ENCODE measurements around the gene GBE1.

Gene GBE1

DNA sequence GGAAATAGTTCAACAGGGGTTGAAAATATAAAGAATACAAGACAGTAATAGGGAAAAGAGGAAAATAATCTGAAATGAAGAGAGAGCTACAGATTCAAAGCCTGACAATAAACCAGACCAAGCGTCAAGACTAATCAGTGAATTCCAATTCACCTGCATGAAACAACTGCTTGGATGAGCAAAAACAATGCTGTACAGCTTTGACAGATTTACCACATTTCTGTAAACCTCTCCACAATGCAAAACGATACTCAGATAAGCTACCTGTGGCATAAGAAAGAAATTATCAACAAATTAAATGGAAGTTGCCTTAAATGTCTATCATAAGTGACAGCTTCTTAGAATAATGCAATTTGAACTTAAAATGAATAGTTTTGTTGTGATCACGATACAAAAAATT, 65.4 kb downstream of the GBE1 start:
- DNase-seq: no peak

DNA sequence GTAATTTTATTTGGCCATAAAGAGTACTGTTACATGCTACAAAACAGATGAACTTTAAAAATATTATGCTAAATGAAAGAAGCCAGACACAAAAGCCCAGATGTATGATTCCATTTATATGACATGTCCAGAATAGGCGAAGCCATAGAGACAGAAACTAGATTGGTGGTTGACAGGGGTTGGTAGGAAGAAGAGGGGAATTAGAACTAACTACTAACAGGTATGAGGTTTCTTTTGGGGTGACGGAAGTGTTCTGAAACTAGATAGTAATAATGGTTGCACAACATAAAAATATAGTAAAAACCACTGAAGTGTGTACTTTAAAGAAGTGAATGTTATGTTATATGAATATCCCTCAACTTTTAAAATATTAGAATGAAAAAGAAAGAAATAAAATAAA, 66.1 kb downstream of the GBE1 start:
- DNase-seq: no peak

DNA sequence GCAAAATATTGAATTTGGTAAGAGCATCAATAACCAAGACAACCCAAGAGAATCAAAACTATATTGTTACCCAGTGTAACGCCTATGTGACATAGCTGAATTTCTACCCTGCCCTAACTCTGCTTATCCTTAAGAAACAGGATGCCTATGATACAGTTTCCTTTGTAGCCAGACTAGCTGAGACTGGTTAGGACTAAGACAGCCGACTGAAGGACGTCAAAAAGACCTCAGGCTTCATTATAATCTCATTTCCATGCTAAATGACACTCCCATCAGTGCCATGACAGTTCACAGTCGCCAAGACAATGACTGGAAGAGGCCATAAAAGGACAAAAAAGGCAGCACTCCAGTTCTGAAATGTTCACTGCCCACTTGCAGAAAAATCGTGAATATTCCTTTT, 66.8 kb downstream of the GBE1 start:
- DNase-seq: no peak

DNA sequence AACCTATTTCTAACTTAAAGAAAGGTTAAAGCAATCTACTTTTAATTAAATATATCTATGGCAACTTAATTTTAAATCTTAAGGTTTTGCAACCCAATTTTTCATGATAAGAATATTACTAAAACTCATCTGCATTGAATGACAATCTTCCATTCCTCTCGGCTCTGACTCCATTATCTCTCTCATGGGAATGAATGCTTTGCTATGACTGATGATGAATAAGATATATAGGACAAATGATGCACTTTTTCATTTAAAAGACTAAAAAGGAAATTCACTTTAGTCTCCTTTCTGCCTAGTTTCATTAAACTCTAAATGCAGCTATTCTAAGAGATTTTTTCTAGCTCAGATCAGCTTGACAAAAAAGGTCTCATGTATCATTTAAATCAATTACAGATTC, 68.7 kb downstream of the GBE1 start:
- no peak for DNase-seq

DNA sequence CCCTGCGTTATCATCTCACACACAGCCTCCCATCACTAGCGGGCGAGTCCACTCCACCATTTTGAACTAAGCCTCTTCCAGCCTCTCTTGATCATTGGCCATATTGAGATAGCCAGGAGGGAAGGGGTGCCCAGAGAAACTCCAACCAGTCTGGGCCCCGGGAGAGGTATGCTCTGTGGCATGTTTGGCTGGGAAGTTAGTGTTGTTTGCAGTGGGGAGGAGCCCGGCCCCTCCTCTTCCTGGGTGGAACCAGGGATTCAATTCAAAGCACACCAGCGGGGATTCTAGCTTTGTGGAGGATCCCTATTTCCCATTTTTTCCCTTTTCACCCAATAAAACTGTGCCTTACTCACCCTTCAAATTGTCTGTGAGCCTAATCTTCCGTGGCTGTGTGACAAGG, 71.8 kb downstream of the GBE1 start:
- no peak for DNase-seq

DNA sequence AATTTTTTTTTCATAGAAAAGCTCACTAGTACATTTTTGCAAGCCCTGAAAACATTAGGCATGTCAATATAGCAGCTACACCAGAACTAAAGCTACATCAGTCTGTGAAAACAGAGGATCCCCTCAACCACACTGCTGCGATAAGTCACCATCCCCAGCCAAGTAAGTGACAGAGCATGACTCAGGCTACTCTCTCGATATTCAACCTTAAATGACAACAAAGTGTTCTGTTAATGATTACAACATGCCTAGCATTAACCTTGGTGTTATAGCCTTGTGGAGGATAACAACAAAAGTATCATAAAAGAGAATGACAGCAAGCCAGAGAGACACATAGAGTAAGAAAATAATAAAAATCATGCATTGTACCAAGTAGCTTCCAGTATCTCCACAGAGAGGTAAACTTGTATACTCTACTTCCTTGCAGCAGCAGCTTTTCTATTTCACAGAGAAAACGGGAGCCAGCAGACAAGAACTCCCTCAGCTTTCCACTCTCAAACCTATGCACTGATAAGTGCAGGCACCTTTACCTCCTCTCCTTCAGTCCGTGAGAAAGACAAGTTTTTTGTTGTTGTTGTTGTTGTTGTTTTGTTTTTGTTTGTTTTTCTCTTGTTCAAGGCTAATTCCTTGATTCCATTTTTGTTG, 76.6 kb downstream of the GBE1 start:
- DNase-seq: no peak

DNA sequence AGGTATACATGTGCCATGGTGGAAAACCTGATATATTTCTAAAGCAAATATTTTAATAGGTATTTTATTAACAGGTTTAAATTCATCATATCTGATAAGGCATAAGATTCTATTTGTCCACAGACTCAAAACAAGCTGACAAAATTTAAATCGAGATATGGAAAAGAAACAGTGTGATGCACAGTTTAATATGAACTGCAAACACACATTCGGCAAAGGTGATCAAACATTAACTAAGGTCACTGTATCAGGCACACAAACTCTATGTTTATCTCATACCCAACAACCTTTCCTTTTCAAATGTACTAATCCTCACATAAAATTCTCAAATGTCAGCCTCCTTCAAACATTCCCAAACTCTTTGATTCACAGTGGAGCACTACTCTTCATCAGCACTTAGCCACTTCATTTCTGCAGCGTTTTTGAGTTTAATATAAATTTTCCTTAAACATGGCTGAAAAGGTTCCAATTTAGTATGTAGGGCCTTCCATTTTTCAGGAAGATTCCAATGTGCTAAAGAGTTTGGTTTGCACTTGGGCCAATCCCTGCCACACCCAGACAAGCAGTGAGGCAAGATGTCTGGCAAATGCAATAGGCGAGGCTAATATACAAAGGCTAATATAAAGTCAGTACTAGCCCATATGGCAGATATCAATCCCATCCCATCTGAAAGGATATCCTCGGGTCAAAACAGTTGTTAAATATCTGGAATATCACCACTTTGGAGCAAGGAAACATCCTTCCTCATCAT, 84.6 kb downstream of the GBE1 start:
- no peak for DNase-seq

DNA sequence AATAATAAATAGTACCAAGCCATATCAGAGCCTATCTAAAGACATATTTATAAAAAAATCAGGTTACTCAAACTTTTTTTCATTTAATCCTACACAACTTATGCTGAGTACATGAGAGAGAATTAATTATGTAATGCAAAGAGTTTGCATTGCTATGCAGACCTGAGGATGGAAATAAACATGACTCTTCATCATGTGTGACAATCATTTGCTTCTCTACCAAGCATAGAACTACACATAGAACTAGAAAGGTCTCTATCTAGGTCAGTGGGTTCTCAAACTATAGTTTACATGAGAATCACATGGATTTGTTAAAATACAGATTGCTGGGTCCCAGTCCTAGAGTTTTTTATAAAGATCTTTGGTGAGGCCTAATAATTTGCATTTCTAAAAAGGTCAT, 86.8 kb downstream of the GBE1 start:
- DNase-seq: no peak

DNA sequence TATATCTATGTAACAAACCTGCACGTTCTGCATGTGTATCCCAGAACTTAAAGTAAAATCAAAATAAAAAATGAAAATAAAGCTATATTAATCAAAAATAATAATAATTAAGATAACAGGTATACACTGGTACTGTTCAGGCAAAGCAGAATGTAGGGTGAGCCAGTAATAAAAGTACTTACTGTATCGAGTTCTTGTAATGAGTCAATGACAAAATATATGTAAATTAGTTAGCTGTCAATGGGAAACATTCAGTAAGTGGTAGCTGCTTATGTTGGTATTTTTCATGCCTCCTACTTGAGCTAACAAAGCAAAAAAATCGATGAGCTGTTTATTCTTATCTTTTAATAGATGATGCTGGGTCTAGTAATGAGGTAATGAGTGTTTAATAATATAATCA, 93.2 kb downstream of the GBE1 start:
- DNase-seq: no peak

DNA sequence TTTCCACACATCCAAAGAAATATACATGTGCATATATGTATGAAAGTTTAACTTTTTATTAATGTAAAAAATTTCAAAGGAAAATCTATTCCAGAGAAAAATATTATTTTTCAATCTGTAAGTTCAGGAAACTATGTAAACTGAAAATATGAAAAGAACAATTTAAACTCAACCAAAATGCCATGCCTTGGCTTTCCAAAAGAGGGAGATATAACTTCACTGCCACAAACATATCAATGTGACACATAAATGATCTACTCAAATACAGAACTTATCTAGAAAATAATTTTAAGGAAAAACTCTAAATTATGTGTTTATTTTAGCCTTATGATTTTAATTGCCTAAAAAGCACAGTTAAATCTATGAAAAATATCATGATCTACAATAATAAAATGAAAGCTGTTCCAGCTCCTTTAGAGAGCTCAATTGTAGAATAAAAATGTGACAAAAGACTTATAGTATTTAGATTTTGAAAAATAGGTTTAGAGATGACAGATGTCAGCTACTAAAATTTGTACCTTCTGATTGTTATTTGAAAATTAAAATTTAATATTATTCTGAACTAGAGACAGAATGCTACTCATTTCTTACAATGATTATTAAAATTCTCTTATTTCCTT, 94.8 kb downstream of the GBE1 start:
- peak in 1 of 2 donors; percentile 60 for DNase-seq

DNA sequence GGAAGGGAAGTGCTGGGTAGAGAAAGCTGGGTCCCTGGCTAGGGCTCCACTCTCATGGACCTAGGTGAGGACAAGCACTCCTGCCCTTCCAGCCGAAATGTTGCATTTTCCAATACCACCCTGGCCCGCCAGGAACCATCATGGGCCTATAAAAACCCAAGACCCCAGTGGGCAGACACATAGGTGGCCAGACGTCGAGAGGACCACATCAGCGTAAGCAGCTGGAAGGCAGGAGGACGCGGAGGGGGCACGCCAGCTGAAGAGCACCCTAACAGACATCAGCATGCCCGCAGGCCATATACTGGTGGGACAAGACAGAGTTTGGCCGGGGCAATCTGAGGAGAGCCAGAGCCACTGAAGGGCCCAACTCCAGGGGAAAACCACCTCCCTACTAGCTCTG, 98.3 kb downstream of the GBE1 start:
- no peak for DNase-seq

DNA sequence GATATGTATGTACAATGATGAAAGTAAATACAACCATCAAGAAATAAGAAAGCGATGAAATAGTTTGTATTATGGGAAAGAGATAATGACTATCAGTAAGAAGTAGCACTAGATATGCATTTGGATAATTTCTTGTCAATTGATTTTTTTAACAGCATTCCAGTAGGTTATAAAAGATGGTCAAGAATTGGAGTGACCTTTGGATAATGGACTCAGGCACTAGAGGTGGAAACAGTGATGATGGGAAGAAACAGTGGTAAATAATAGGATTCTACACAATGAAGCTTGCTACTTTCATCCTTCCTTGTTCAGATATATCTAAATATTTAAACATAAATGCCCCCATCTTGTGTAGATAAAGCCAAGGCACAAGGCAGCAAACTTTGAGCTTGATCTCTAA, 101.4 kb downstream of the GBE1 start:
- DNase-seq: no peak

DNA sequence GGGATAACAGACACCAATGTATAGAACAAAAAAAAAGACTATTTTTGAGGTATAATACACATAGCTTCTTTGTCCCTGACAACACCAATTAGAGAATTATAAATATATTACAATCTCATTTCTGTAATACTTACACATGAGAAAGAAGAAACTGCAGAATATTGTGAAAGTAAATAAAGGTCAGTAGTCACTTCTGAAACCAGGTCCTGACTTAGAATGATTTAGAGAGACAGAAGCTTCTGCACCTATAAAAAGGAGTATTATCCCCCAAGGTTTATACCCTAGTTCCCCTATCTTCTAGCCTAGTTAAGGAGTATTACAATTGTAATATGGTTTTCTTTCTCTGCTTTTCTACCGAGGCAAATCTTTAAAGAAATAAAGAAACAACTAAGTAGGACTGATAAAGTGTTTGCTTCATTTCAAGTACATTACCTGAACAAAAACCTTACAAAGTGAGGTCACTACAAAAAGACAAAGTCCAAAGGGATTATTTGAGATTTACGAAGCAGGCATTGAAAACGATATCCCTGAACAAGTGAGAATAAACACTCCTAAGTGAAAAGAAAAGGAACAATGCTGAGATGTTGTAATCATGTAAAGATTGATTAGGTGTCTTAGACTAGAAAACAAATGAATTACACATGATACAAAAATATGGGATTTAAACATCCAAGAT, 103.0 kb downstream of the GBE1 start:
- DNase-seq: no peak

DNA sequence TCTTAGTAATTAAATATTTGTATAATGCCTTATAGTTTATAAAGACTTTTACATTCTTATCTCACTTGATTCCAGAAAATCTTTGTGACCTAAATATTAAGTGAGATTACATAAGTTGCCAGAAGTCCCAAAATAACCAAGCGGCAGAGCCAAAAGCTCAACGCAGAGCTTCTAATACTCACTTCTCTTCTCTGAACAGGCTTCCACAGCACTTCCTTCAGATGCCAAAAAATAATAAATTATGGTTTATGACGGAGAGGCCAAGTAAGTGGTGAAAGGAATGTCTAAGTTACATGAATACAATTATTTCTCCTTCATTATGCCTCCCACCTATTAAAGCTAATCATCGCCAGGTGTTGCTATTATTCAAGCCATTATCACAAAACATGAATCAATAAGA, 110.3 kb downstream of the GBE1 start:
- no peak for DNase-seq

DNA sequence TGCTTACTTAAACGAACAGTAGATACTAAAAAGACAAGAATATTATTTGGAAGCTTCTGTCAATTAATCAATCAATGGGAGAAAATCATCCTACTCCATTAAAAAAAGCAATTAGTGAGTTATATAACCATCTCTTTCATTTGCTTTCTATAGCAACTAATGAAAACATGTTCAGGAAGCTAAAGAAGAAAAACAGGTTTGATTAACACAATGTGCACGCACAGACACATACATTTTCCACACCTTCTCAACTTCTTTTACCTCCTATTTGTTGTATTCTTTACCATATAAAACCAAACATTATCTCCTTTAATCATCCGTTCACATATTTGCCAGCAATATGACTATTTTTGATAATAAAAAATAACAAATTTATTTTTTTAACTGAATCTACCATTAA, 111.3 kb downstream of the GBE1 start:
- DNase-seq: no peak

DNA sequence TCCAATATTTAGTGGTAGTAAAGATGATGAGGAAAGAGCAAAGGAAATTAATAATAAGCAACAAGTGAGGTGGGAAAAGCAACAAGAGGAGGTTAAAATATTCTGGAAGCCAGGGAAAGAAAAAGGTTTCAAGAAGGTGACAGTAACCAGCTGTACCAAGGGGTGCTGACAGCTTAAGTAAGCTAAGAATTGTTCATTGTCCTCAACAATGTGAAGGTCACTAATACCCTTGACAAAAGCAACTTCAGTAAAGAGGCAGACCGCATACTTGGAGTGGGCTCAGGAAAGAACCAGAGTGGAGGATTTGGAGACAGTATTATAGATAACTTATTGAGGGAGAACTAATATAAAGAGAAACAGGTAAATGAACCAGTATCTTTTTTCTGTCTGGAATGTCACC, 116.2 kb downstream of the GBE1 start:
- no peak for DNase-seq

DNA sequence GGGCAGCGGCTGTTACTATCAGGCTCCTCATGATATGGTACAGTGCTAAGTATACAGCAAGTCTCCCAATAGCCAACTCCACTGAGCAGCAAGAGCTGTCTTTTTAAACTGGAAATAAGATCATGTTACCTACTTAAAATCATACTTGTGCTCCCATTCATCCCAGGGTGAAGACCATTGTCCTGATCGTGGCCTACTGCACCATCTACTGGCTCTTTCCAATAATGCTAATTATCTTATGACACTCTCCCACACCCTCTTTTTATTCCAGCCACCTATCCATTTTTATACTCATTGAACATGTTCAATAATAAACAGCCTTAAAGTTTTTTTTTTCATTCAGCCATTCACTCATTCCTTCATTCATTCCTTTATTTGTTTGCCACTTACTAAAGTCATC, 117.7 kb downstream of the GBE1 start:
- DNase-seq: no peak

DNA sequence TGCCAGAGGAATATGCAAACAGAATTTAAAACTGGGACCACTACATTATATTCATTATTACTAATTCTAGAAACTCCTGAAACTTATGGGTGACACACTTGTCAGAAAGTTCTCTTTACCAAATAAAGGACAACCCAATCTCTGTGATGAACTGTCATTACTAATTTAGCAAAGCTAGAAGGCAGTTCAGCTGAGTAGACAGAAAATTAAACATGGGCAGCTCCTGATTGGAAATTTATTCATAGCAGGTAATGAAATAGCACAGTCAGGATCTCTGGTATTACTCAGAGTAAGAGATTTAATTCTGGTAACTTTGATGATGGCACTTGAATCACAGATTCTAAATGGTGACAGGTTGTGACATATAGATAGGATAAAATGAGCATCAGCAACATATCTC, 123.0 kb downstream of the GBE1 start:
- DNase-seq: no peak

DNA sequence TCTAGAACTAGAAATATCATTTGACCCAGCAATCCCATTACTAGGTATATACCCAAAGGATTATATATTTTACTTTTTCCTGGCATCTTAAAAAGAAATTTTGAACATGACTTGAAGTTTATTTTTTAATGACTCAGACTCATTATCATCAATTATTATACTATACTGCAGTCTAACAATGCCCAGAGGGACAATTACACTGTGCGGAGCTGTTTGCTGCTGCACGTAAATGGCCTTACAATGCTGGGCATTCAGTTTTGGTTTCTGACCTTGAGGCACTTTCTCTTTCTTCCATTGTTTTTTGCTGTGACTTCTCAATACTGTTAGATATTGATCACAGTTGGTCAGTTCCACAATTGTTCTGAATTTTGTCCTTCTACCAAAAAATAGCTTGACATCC, 128.8 kb downstream of the GBE1 start:
- DNase-seq: no peak

DNA sequence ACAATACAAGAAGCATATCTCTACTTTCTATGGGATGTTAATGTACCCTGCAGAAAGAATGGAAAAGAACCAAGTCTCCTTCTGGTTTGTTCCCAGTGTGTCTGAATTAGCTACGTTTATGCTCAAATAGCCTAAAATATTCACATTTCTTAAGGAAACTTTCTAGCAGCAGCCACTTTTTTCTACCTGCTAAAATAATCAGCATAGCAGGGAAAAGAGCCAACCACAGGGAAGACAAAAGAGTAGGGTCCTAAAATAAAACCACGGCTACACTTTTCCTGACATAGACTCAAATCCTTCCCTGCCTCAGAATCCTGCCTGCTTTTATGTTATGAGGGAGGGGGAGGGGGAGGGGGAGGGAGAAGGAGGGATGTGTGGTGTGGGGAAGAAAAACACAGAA, 136.7 kb downstream of the GBE1 start:
- DNase-seq: no peak

DNA sequence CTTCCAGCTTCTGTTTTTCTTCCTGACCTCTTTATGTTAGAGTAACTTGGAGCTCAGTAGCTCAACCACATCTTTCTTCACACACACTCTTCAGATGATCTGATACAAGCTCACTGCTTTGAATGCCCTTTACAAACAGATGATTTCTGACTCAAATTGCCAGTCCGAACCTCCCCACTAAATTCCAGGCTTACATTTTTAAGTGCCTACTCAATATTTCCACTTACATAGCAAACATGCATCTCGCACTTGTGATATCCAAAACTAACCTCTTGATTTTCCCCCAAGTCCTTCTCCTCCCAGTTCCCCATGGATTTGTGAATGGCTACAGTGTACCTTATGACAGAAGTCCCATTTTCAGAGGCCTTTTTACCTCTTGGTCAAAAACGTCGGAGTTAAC, 139.1 kb downstream of the GBE1 start:
- DNase-seq: no peak

DNA sequence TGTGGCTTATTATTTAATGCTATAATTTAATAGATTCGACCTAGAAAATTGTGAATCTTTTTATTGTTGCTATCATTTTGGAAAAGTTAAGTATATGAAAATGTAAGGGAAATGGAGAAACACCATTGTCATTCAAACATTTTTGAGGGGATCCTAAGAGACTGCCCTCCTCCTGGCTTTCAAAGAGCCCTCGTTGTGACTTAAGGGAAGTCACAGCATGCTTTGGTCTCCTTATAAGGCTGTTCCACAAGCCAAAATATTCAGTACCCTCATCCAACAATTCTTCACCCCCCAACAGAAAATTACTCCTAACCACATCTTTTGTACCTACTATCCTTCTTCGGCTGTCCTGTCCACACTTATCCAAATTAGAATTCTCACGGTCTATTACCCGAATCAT, 140.2 kb downstream of the GBE1 start:
- no peak for DNase-seq

DNA sequence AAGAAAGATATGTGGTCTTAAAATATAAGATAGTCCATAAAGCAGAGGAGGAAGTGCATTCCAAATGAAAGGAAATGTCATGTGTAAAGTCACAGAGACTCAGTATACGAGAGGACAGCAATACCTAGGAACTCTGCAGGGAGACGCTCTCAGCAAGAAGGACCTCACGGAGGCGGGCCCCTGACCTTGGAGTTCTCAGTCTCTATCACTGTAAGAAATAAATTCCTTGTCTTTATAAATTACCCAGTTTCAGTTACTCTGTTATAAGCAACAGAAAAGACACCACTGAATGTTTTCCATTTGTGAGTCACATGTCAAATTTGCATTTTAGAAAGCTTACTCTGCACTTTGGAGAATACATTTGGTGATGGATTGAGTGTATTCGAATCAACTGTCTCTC, 140.6 kb downstream of the GBE1 start:
- no peak for DNase-seq

DNA sequence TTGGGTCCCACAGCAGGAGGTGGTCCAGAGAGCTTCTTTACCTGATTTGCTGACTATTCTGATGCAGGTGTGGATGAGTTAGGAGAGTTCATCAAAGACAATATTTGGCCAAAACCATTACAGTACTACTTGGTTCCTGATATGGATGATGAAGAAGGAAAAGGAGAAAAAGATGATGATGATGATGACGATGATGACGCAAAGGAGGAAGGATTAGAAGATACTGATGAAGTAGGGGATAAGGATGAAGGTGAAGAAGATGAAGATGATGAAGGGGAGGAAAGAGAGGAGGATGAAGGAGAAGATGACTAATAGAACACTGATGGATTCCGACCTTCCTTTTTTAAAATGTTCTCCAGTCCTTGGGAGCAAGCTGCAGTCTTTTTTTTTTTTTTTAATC, 148.7 kb downstream of the GBE1 start:
- DNase-seq: no peak
